ENCODE data around the gene KRT37.

The KRT37 gene

DNA sequence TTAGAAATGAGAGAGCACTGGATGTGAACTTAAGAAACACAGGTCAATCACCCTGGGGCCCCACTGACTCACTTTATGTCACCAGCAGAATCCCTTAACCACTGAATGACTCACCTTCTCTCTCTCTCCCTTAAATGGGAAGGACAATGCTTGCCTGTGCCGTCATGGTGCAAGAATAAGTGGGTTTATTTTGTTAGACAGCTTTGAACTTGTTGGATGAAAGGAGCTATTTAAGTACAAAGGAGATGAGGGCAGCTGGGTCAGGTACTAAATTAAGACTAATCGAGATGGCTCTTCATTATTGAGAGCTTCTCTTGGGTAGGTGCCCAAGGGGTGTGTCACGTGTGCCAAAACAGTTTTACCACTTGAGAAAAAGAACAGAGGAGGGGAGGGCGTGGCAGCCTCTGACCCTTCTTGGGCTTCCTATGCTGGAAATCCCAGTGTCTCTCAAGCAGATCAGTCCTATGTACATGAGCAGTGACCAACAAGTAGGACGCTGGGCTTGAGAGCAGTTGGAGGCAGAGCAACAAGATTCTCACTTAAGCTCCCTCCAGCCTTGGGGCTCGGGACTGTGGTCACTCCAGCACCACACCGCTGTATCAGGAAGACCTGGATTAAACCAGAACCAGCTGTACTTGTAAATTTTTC, 20.2 kb downstream of the KRT37 start:
- Histone ChIP-seq H2AFZ (ENCODE audit: low read depth) (no peak overlapping the region), H3K27me3 (ENCODE audit: insufficient read depth, low read depth) (no peaks in the 10 kb centered on the region), H3K27ac (no peak overlapping the region), H4K20me1 (ENCODE audit: insufficient read depth) (no peaks in the 10 kb centered on the region), H3K4me2 (no peak overlapping the region), H3K9ac (no peak overlapping the region), H3K36me3 (ENCODE audit: insufficient read depth) (no peaks in the 10 kb centered on the region), H3K4me1 (ENCODE audit: low read depth, poor library complexity, severe bottlenecking) (no peaks in the 10 kb centered on the region), H3K79me2 (ENCODE audit: insufficient read depth, low read depth) (no peaks in the 10 kb centered on the region), H3K4me3 (IDR thresholded peaks at IDR 0.05; ENCODE audit: insufficient read depth, low read depth, low read length) (no peak overlapping the region)
- TF ChIP-seq, protein P1, sequence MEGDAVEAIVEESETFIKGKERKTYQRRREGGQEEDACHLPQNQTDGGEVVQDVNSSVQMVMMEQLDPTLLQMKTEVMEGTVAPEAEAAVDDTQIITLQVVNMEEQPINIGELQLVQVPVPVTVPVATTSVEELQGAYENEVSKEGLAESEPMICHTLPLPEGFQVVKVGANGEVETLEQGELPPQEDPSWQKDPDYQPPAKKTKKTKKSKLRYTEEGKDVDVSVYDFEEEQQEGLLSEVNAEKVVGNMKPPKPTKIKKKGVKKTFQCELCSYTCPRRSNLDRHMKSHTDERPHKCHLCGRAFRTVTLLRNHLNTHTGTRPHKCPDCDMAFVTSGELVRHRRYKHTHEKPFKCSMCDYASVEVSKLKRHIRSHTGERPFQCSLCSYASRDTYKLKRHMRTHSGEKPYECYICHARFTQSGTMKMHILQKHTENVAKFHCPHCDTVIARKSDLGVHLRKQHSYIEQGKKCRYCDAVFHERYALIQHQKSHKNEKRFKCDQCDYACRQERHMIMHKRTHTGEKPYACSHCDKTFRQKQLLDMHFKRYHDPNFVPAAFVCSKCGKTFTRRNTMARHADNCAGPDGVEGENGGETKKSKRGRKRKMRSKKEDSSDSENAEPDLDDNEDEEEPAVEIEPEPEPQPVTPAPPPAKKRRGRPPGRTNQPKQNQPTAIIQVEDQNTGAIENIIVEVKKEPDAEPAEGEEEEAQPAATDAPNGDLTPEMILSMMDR (conservative IDR thresholded peaks at IDR 0.05; ENCODE audit: low read depth, low read length), result no peak

- Histone ChIP-seq H3K4me2 (no peak overlapping the region), H3K4me1 (ENCODE audit: low read depth, poor library complexity, severe bottlenecking) (no peaks in the 10 kb centered on the region), H3K27ac (no peak overlapping the region), H3K9ac (no peak overlapping the region), H3K27me3 (ENCODE audit: insufficient read depth, low read depth) (no peaks in the 10 kb centered on the region), H3K79me2 (ENCODE audit: insufficient read depth, low read depth) (no peaks in the 10 kb centered on the region), H3K36me3 (ENCODE audit: insufficient read depth) (no peaks in the 10 kb centered on the region), H3K4me3 (IDR thresholded peaks at IDR 0.05; ENCODE audit: insufficient read depth, low read depth, low read length) (no peak overlapping the region), H2AFZ (ENCODE audit: low read depth) (no peak overlapping the region), H4K20me1 (ENCODE audit: insufficient read depth) (no peaks in the 10 kb centered on the region)
- TF ChIP-seq, protein P1 (conservative IDR thresholded peaks at IDR 0.05; ENCODE audit: low read depth, low read length), result no peak
Observed at GRCh38 chr17:41403404-41404023, 20.9 kb downstream of the KRT37 start.

DNA sequence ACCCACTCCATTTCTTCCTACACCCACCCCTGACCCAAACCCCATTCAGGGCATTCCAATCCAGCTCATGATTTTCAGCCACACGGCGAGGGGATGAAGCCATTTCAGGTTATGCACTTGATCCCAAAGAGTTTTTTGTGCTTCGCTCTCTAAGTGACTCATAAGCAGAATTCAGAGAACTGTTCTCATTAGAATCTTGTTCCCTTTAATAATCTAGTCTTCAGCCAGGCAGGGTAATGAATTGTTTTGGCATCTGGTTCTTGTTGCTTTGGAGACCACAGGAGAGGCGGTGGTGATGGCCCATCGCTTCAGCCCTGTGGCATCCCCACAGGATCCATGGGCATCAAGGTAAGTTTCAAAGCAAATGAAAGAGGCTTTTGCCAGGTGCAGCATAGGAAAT, 22.2 kb downstream of the KRT37 start:
- H3K79me2 ChIP-seq (ENCODE audit: insufficient read depth, low read depth), result no peaks in the 10 kb centered on the region
- no peak overlapping the region for H3K4me3 ChIP-seq (IDR thresholded peaks at IDR 0.05; ENCODE audit: insufficient read depth, low read depth, low read length)
- no peaks in the 10 kb centered on the region for H3K36me3 ChIP-seq (ENCODE audit: insufficient read depth)
- no peak overlapping the region for H3K4me2 ChIP-seq
- no peak overlapping the region for H2AFZ ChIP-seq (ENCODE audit: low read depth)
- no peak overlapping the region for H3K9ac ChIP-seq
- no peaks in the 10 kb centered on the region for H3K27me3 ChIP-seq (ENCODE audit: insufficient read depth, low read depth)
- no peaks in the 10 kb centered on the region for H4K20me1 ChIP-seq (ENCODE audit: insufficient read depth)
- H3K4me1 ChIP-seq (ENCODE audit: low read depth, poor library complexity, severe bottlenecking), result no peaks in the 10 kb centered on the region
- H3K27ac ChIP-seq, result no peak overlapping the region
- TF ChIP-seq, protein P1 (conservative IDR thresholded peaks at IDR 0.05; ENCODE audit: low read depth, low read length), result no peak

- Histone ChIP-seq H3K9ac (no peak within 1 kb of the TSS), H3K79me2 (ENCODE audit: insufficient read depth, low read depth) (no peaks in the 10 kb centered on the region), H3K4me2 (no peak within 1 kb of the TSS), H3K27ac (no peak within 1 kb of the TSS), H2AFZ (ENCODE audit: low read depth) (no peak within 1 kb of the TSS), H3K36me3 (ENCODE audit: insufficient read depth) (no peaks in the 10 kb centered on the region), H3K4me1 (ENCODE audit: low read depth, poor library complexity, severe bottlenecking) (no peaks in the 10 kb centered on the region), H4K20me1 (ENCODE audit: insufficient read depth) (no peaks in the 10 kb centered on the region), H3K27me3 (ENCODE audit: insufficient read depth, low read depth) (no peaks in the 10 kb centered on the region), H3K4me3 (IDR thresholded peaks at IDR 0.05; ENCODE audit: insufficient read depth, low read depth, low read length) (no peak within 1 kb of the TSS)
- TF ChIP-seq, protein P1 (conservative IDR thresholded peaks at IDR 0.05; ENCODE audit: low read depth, low read length), result no peak
Observed at GRCh38 chr17:41396996-41397660, 27.3 kb downstream of the KRT37 start, which contains the start of gene KRT31. Gene KRT31, minus strand, starts transcription at chr17:41397608. Its CDS starts 69 bp downstream, at chr17:41397539.
